Urothelium cell line (cell line): ENCODE results near the gene GUCY2D.
"Not testable (repeated sequence)": the region's sequence is repeated elsewhere in the genome, so short reads cannot be mapped to it uniquely, and the experiment has no call there.

Experiments used
- DNase-seq: peaks from one replicate; pipeline ENCODE4 v3.0.0; 2011; ENCODE audit warnings: low spot score, mixed read lengths
- FAIRE-seq: peaks from 2 replicates; lab custom pipeline; 2011; peaks lifted over from hg19 to GRCh38; lab: Jason Lieb, UNC

GUCY2D gene

DNA sequence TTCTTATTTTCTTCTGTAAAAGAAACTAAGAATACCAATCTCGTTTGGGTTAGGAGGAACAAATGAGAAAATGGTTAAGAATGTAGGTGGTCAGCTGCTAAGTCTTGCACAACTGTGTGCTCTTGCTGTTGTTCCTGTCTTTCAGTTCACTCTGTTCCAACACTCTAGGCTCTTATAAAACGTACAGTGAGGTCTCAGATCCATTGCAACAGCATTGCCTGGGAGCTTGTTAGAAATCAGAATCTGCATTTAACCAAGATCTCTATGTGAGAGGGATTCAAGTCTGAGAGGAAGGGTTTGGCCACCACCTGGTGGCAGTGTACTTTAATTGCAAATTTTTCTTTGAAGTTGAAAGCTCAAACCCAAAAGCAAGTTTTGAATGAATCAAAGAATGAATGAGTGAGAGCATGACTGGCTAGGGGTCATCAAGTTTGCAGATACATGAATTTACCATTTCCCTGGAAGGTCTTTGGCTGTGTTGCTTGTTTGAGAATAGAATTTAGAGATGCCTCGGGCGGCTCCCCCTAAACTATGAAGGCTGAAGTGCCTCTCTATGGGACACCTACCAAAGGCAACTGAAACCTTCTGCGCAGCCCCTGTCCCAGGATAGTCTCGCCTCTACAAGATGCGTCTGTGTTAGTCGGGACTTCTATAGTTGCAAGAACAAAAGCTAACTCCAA, 39.0 kb downstream of the GUCY2D start:
- no peak for FAIRE-seq
- peak; percentile 44 for DNase-seq

DNA sequence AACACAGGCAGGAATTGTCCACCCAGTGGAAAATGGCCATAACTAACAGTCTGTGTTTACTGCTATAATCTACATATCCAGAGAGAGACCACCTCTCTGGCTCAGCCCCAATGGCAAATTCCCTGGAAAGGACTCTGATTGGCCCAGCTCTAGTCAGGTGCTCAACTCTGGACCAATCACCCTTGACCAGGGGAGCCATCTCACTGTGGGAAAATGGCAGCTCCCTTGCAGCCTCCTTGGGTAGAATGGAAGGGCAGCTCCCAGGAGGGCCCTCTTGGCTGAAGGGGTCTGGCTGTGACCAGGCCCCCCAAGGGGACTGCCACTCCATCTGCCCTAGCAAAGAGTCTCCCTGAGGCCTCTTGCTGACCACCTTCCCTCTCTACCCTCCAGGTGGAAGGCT, 39.6 kb downstream of the GUCY2D start:
- no peak for DNase-seq
- no peak for FAIRE-seq

DNA sequence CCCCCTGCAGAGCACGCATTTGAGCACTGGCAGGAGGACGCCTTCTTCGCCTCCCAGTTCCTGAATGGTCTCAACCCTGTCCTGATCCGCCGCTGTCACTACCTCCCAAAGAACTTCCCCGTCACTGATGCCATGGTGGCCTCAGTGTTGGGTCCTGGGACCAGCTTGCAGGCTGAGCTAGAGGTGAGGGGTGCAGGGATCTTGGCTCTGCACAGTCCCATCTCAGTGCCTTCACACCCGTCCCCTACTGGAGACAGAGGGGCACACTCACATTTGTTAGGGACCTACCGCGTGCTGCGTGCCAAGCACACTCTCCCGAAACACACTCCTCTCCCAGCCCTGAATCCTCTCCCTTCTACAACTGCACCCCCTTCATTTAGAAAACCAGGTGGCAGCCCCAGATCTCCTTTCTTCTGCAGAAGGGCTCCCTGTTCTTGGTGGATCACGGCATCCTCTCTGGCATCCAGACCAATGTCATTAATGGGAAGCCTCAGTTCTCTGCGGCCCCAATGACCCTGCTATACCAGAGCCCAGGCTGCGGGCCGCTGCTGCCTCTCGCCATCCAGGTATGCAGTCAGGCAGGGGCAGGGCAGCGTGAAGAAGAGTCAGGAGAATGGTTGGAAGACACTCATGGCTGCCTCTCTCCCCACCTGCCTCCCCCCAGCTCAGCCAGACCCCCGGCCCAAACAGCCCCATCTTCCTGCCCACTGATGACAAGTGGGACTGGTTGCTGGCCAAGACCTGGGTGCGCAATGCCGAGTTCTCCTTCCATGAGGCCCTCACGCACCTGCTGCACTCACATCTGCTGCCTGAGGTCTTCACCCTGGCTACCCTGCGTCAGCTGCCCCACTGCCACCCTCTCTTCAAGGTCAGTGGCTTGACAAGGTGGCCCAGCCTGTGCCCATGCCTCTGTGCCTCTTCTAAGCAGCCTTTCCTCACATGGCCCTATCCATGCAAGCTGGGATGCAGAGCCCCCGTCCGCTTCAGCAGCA, 42.7 kb downstream of the GUCY2D start:
- no peak for FAIRE-seq
- no peak for DNase-seq

DNA sequence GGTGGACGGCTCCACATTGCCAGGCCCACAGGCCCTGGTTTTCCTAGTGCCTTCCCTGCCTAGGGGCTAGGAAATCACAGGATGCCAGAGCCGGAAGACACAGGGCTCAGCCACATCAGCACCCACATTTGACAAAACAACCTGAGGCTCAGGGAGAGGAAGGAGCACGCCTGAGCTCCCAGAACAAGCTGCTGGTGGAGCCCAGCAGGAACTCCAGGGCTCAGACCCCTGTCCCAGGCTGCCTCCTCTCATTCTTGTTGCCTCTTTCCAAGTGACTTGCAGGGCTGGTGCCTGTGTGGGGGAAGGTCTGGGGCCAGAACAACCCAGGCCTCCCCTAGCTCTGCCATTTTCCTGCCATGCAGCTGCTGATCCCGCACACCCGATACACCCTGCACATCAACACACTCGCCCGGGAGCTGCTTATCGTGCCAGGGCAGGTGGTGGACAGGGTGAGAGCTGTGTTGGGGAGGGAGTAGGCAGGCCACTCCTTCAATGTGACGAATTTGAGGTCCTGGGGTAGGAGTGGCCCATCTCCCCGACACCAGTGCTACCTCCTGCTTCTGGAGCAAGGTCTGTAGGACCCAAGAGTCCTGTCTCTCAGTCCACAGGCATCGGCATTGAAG, 44.0 kb downstream of the GUCY2D start:
- DNase-seq, result no peak

DNA sequence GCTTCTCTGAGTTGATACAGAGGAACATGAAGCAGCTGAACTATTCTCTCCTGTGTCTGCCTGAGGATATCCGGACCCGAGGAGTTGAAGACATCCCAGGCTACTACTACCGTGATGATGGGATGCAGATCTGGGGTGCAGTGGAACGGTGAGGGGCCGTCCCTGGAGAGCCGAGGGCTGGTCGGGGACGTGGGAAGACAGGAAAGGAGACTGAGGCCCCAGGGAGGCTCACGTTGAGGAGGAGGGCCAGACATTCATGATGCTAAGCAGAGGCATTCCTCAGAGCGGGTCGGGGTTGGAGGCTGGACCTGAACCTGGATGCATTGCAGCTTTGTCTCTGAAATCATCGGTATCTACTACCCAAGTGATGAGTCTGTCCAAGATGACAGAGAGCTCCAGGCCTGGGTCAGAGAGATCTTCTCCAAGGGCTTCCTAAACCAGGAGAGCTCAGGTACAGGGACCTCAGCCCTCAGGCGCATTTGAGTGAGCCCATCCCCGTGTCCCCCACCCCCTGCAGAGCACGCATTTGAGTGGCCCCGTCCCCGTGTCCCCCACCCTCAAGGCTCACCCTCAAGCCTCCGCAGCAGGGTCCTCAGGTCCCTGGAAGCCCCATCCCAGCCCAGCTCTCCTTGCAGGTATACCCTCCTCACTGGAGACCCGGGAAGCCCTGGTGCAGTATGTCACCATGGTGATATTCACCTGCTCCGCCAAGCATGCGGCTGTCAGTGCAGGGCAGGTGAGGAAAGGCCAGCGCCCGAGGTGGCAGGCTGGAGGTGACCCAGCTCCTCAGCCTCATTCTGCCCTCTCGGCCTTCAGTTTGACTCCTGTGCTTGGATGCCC, 44.7 kb downstream of the GUCY2D start:
- DNase-seq (no peak), FAIRE-seq (no peak)

More for the DNA sequence above, 44.0 kb downstream of the GUCY2D start:
- FAIRE-seq, result no peak

DNA sequence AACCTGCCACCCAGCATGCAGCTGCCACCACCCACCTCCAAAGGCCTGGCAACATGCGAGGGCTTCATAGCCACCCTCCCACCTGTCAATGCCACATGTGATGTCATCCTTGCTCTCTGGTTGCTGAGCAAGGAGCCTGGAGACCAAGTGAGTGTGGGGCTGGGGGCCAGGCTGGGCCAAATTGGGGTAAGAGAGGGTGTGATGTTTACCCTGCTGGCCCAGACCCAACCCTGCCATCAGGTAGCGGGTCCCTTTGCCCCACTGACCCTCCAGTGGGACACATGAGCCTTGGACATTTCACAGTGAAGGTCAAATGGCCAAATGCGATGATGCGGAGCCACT, 45.3 kb downstream of the GUCY2D start:
- FAIRE-seq (no peak), DNase-seq (no peak)

DNA sequence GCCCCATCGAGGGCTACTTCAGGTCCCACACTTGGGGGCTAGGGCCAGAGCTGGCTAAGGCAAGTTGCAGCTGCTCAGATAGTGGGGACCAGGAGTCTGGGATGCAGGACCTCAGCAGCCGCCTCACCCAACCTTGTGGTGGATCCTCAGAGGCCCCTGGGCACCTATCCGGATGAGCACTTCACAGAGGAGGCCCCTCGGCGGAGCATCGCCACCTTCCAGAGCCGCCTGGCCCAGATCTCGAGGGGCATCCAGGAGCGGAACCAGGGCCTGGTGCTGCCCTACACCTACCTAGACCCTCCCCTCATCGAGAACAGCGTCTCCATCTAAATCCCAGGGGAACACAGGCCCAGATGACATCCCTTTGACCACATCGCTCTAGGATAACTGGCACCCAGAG, 45.8 kb downstream of the GUCY2D start:
- no peak for DNase-seq
- no peak for FAIRE-seq

DNA sequence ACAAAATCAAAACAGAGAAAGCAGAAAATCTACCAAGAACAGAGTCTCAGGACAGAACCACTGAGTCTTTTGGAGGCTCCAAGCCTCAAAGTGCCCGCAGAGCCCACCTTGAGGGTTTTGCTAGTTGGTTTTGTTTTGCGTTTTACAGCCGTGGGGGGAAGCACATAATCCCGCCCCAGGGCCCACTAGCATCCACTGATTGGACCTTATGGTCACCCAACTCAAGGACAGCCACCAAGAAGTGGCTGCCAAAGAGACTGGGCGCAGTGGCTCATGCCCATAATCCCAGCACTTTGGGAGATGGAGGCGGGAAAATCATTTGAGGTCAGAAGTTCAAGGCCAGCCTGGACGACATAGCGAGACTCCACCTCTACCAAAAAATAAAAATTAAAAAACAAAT, 46.3 kb downstream of the GUCY2D start:
- FAIRE-seq, result no peak
- DNase-seq, result no peak

DNA sequence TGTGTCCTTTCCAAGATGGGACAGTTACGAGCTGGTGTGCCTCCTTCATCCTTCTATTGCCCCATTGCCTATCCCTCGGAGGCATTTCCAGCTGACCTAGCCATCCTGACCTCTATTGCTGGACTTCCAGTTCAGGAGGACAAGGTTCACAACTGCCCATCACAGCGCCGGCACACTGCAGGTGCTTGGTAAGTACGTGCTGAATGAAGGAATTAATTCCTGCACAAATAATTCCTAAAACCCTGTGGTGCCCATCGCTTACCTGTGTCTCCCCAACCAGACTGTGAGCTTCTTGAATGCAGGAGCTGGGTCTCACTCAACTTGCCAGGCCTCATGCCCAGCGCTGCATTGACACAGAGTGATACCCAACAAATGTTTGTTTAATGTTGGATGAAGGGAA, 49.4 kb downstream of the GUCY2D start:
- FAIRE-seq, result no peak
- DNase-seq, result no peak

DNA sequence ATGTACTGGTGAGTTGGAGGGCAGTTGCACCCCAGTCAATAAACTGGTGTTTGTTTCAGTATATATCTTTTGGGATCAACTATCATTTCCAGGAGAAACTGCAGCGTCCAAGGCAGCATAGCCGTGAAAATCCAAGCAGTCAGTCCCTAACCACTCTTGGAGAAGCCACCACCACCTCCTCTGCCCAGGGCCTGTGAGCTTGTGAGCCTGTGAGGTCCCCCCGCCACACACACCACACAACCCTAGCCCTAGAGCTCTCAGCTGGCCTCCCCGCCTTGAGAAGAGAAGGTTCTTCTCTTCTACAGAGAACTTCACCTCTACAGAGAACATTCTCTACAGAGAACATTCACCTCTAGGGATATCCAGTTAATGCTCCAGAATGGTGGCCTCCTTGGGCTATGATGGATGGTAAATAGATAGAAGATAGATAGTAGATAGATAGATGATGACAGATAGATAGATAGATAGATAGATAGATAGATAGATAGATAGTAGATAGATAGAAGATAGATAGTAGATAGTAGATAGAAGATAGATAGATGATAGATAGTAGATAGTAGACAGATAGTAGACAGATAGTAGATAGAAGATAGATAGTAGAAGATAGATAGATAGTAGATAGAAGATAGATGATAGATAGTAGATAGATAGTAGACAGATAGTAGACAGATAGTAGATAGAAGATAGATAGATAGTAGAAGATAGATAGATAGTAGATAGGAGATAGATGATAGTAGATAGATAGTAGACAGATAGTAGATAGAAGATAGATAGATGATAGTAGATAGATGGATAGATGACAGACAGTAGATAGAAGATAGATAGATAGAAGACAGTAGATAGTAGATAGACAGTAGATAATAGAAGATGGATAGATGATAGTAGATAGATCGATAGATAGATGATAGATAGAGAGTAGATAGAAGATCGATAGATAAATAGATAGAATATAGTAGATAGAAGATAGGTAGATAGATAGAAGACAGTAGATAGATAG, 50.1 kb downstream of the GUCY2D start:
- DNase-seq (no peak), FAIRE-seq (no peak)

DNA sequence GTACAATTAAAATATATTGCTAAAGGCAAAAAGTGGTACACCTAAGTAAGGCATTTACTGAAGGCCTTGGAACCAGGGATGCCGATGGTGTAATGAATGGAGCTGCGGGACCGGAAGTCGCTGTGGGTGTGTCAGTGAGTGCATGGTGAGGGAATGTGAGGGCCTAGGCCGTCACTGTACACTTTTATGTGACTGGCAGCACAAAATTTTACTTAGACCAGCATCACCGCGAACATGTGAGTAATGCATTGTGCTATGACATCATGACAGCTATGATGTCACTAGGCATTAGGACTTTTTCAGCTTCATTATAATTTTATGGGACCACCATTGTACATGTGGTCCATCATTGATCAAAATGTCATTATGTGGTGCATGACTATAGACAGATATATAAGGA, 51.2 kb downstream of the GUCY2D start:
- FAIRE-seq, result no peak
- no peak for DNase-seq

DNA sequence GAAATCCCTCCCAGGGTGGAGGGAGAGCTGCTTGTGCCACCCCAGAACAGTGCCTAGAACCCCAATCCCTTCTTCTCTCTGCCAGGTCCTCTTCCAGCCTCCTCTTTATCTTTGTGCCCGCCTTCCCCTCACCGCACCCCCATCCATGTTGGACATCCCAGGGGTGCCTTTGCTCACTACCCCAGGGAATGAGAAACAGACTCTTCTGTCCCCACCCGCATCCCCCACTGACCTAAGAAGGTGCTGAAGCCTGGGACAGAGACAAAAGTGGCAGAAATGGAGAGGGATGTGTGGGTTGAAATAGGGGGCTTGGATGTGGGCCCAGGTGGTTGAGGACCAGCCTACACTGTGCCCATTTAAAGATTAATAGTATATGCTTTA, 53.4 kb downstream of the GUCY2D start:
- DNase-seq (no peak), FAIRE-seq (no peak)

DNA sequence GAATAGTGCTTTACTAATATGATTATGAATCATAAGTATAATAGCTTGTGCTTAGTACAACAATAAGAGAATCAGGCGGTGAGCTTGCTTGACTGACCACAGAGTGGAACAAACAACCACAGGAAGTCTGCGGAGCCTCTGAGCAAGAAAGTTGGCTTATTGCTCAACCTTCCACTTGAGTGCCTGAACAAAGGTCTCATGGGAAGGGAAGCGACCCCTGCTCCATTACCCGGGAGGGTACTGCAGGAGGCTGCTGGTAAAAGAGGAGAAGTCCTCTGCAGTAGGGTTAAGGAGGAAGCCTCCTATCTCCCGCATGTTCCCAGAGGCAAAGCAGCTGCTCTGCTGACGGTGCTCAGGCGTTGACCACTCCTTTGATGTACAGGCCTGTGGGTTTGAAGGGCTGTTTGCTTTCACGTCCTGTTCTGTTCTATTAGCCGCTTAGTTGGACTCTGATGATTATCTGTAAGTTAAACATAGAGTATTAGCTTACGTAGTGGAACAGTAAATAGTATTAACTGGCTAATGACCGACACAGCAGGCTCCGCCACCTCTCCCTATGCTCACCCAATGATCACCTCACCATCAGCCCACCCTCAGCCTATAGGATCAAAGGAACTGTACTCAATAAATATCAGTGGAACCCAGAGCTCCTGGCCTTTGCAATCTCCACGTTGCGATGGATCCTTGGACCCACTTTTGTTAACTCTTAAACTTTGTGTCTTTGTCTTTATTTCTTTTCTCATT, 54.0 kb downstream of the GUCY2D start:
- FAIRE-seq (no peak), DNase-seq (no peak)

DNA sequence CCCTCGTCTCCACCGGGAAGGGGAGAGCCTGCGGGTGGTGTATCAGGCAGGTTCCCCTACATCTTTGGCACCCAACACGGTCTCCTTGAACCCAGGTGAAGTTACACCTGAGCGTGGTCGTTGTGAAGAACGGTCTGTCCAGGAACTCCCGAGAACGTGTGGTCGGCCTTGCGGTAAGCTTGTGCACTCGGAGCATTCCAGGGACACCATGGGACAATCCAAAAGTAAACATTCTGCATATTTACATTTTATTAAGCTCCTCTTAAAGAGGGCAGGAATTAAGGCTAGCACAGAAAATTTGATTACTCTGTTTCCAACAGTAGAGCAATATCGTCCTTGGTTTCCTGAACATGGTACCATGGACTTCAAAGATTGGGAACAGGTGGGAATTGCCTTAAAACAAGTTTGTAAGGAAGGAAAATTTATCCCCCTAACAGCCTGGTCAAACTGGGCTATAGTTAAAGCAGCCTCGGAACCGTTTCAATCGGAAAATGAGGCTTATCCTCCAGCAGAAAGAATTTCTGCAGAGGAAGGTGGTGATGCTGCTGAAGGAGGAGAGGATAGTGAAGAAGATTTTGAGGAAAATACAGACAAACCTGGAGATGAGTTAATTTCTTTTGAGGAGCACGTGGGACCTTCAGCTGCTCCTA, 54.7 kb downstream of the GUCY2D start:
- DNase-seq (no peak), FAIRE-seq (no peak)

DNA sequence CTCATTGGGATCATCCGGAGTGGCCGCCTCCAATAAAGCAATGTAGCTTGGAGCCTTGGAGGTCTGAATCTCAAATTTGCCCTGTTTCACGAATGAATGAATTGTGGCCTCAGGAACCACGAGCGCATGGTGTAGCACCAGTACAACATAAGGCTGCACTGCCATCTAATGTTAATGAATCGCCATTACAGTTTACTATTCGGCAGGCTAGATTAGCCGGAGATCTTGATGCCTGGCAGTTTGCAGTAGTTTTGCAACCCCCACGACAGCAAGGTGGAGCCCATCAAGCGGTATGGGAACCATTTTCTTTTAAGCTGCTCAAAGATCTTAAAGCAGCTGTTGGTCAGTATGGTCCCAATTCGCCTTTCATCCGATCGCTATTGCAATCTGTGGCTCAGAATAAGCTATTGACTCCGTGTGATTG, 55.3 kb downstream of the GUCY2D start:
- peak; percentile 30 for FAIRE-seq
- DNase-seq, result peak; percentile 73

DNA sequence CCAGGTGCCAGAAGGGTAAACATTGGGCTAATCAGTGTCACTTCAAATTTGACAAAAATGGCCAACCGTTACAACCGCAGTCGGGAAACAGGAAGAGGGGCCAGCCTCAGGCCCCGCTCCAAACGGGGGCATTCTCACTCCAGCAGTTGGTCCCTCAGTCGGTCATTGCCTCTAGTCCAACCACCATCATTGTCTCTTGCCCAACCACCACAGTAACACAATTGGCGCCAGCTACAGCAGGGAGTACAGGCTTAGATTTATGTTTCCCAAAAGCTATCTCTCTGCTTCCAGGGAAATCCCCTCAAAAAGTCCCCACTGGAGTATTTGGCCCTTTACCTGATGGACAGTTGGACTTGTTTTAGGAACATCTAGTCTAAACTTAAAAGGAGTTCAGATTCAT, 56.7 kb downstream of the GUCY2D start:
- no peak for DNase-seq
- no peak for FAIRE-seq

DNA sequence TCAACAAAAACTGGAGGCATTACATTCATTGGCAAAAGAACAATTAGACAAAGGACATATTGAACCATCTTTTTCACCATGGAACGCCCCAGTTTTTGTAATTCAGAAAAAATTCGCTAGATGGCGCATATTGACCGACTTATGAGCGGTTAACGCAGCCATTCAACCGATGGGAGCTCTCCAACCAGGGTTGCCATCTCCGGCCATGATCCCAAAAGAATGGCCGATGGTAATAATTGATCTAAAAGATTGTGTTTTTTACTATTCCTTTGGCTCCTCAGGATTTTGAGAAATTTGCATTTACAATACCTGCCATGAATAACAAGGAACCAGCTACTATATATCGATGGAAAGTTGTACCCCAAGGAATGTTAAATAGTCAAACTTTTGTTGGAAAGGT, 57.9 kb downstream of the GUCY2D start:
- no peak for FAIRE-seq
- peak; percentile 62 for DNase-seq

DNA sequence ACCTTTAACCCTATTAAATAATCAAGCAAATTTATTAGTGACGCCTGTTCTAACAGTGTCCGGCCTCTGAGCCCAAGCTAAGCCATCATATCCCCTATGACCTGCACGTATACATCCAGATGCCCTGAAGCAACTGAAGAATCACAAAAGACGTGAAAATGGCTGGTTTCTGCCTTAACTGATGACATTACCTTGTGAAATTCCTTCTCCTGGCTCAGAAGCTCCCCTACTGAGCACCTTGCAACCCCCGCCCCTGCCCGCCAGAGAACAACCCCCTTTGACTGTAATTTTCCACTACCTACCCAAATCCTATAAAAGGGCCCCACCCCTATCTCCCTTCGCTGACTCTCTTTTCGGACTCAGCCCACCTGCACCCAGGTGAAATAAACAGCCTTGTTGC, 59.4 kb downstream of the GUCY2D start:
- FAIRE-seq, result not testable (repeated sequence)

DNA sequence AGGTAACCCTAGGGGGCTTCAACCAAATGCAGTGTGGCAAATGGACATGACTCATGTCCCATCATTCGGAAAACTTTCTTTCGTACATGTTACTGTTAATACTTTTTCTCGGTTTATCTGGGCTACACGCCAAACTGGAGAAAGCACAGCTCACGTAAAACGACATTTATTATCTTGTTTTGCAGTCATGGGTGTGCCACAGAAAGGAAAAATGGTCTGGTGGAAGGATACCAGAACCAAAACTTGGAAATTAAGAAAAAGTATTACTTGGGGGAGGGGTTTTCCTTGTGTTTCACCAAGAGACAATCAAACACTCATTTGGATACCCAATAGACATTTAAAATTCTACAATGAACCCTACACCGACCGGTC, 60.0 kb downstream of the GUCY2D start:
- FAIRE-seq (no peak), DNase-seq (no peak)

More for the DNA sequence above, 59.4 kb downstream of the GUCY2D start:
- DNase-seq, result not testable (repeated sequence)
